ENCODE results near the gene AKAP8L. TPM values are rescaled to one million over a fixed set of nuclear protein-coding genes. Genes with fewer than 3 reads are reported as not detected.

AKAP8L gene
- total and polyA plus RNA-seq, 2 of the 8 experiments (the other 6 are each of a cell fraction or from before 2014, with no cell fraction given): 75.1 to 138 TPM

DNA sequence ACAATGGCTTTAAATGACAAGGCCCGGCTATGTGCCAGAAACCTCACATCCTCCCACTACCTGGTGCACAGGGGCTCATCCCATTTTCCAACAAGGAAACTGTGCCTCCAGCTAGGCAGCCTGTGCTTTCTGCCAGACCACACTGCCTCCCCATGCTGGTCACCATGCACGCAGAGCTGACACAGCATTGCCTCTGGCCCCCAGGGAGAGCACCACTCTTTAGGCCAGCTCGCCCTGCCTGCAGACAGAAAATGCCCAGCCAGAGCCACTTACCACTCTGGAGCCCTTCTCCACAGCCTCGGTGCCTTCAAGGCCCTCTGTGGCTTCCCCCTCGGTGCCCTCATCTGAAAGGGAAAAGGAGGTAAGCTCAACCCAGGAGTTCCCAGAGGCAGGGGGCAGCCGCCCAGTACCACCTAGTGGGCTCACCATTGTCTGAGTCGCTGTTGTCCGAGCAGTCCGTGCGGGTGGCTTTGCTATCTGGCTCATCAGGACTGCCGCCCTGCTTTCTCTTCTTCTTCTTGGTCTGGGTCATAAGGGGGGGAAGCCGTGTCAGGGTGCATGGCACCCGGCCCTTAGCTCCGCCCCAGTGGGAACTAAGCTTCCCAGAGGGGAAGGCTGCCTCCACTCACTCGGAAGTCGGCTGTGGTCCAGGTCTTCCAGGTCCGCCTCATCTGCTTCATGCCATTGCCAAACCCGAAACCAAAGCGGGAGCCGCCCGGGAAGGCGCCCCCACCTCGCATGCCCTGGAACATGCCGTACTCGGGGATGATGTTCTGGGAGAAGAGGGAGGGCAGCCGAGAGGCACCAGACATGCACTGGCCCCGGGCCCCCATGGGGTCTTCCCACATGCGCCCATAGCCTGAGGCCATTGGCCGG, 18.0 kb downstream of the AKAP8L start (continued):
- no peak for TF ChIP-seq RBBP5 (IDR thresholded peaks at IDR 0.05; ENCODE audit: borderline replicate concordance, low read depth, low read length)
- TF ChIP-seq TCF12 (IDR thresholded peaks at IDR 0.05; ENCODE audit: low read depth, low read length): no peak
- TF ChIP-seq POU5F1 (IDR thresholded peaks at IDR 0.05; ENCODE audit: low read depth, low read length): no peak
- no peak for TF ChIP-seq SP2 (IDR thresholded peaks at IDR 0.05; ENCODE audit: low read length)
- no peak for TF ChIP-seq POLR2AphosphoS5 (IDR thresholded peaks at IDR 0.05; ENCODE audit: low read depth, low read length)
- no peak for TF ChIP-seq TBP (IDR thresholded peaks at IDR 0.05; ENCODE audit: low read depth, low read length)
- TF ChIP-seq, protein P1, sequence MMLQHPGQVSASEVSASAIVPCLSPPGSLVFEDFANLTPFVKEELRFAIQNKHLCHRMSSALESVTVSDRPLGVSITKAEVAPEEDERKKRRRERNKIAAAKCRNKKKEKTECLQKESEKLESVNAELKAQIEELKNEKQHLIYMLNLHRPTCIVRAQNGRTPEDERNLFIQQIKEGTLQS (IDR thresholded peaks at IDR 0.05; ENCODE audit: insufficient read depth, low read depth, low read length): no peak
- no peak for TF ChIP-seq MAFK (IDR thresholded peaks at IDR 0.05; ENCODE audit: low read depth, low read length)
- no peak for TF ChIP-seq GTF2F1 (IDR thresholded peaks at IDR 0.05; ENCODE audit: borderline replicate concordance, low read depth, low read length)

All from H1 (cell line).